Thyroid gland (tissue), 4 donors: ENCODE results near the gene PTTG1.

Experiments used
- CTCF ChIP-seq, 6 experiments: fragments of 200-600 bp in 3 of 6; fragments of 450-650 bp in 3 of 6; sonication (generic) in 3 of 6; IDR thresholded peaks; one replicate each; pipeline ENCODE4 v1.5.1; 2016 to 2019; ENCODE audit warnings: antibody characterized with exemption in 6 of 6, mild to moderate bottlenecking in 2 of 6, inconsistent platforms in 1 of 6, moderate library complexity in 1 of 6
- POLR2A ChIP-seq, 2 donors: fragments of 450-650 bp; IDR thresholded peaks; one replicate each; pipeline ENCODE4 v1.6.1; 2017; ENCODE audit warnings: antibody characterized with exemption in 2 of 2, mild to moderate bottlenecking in 2 of 2, moderate library complexity in 1 of 2

GRCh38 chr5:160441311-160441781 lies 19.7 kb downstream of the PTTG1 start:
- TF ChIP-seq CTCF (IDR thresholded peaks at IDR 0.05), result no peak
- TF ChIP-seq POLR2A (IDR thresholded peaks at IDR 0.05), result no peak
